Measurements from ENCODE around the gene PRPF40A.

Gene PRPF40A

DNA sequence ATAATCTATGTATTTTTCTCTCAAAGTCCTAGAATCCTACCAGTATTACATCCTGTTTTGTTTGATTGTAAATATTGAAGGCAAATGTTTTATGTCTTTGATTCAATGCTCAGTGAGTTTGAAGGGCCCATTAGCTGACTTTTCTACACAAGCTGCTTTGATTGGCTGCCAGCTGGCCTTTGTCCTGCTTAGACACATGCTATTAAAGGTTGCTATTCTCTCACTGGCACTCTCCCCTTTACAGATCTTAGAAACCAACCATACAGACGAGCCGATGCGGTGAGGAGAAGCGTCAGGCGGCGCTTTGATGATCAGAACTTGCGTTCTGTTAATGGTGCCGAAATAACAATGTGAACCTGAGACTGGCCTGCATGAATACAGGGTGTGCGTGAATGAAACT lies 69.7 kb downstream of the PRPF40A start:
- TF ChIP-seq, protein P1, sequence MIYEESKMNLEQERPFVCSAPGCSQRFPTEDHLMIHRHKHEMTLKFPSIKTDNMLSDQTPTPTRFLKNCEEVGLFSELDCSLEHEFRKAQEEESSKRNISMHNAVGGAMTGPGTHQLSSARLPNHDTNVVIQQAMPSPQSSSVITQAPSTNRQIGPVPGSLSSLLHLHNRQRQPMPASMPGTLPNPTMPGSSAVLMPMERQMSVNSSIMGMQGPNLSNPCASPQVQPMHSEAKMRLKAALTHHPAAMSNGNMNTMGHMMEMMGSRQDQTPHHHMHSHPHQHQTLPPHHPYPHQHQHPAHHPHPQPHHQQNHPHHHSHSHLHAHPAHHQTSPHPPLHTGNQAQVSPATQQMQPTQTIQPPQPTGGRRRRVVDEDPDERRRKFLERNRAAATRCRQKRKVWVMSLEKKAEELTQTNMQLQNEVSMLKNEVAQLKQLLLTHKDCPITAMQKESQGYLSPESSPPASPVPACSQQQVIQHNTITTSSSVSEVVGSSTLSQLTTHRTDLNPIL (CRISPR knock-in tag; IDR thresholded peaks at IDR 0.05; ENCODE audit: low read depth) = no peak
- TF ChIP-seq ISL1 (CRISPR knock-in tag; IDR thresholded peaks at IDR 0.05) = no peak
- TF ChIP-seq ZNF8 (CRISPR knock-in tag; IDR thresholded peaks at IDR 0.05) = no peak
- TF ChIP-seq ARNTL (CRISPR knock-in tag; IDR thresholded peaks at IDR 0.05; ENCODE audit: borderline replicate concordance, low read depth) = no peak
- ATAC-seq = peak; percentile 72

DNA sequence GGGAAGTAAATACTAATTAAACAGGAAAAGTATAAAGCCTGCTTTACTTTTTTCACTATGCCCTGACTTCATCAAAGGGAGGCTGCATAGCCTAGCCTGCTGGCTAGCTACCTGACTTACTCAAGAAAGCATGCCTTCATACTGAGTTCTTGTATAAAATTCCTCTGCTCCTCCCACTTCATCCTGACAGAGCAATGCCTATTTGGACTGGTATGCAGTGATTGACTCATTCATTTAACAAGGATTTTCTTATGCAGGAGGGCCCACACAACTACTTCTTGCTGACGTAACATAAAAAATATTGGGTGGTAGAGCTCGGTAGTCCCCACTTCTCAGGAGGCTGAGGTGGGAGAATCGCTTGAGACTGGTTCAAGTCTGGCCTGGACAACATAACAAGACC lies 70.5 kb downstream of the PRPF40A start:
- ATAC-seq = peak; percentile 87
- TF ChIP-seq, protein P1 (CRISPR knock-in tag; IDR thresholded peaks at IDR 0.05; ENCODE audit: low read depth) = no peak
- TF ChIP-seq PPARA (CRISPR knock-in tag; IDR thresholded peaks at IDR 0.05; ENCODE audit: borderline replicate concordance) (no peak), ZC3H10 (CRISPR knock-in tag; IDR thresholded peaks at IDR 0.05) (no peak), ZNF8 (CRISPR knock-in tag; IDR thresholded peaks at IDR 0.05) (no peak), BACH2 (CRISPR knock-in tag; IDR thresholded peaks at IDR 0.05; ENCODE audit: borderline replicate concordance) (no peak), SNAI2 (CRISPR knock-in tag; IDR thresholded peaks at IDR 0.05) (no peak), ZFP3 (CRISPR knock-in tag; IDR thresholded peaks at IDR 0.05) (no peak), TOX (CRISPR knock-in tag; IDR thresholded peaks at IDR 0.05; ENCODE audit: borderline replicate concordance) (no peak), ISL1 (CRISPR knock-in tag; IDR thresholded peaks at IDR 0.05) (no peak), RARB (CRISPR knock-in tag; IDR thresholded peaks at IDR 0.05) (no peak)
- TF ChIP-seq, protein P2, sequence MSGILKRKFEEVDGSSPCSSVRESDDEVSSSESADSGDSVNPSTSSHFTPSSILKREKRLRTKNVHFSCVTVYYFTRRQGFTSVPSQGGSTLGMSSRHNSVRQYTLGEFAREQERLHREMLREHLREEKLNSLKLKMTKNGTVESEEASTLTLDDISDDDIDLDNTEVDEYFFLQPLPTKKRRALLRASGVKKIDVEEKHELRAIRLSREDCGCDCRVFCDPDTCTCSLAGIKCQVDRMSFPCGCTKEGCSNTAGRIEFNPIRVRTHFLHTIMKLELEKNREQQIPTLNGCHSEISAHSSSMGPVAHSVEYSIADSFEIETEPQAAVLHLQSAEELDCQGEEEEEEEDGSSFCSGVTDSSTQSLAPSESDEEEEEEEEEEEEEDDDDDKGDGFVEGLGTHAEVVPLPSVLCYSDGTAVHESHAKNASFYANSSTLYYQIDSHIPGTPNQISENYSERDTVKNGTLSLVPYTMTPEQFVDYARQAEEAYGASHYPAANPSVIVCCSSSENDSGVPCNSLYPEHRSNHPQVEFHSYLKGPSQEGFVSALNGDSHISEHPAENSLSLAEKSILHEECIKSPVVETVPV (CRISPR knock-in tag; IDR thresholded peaks at IDR 0.05) = no peak
- TF ChIP-seq, protein P3, sequence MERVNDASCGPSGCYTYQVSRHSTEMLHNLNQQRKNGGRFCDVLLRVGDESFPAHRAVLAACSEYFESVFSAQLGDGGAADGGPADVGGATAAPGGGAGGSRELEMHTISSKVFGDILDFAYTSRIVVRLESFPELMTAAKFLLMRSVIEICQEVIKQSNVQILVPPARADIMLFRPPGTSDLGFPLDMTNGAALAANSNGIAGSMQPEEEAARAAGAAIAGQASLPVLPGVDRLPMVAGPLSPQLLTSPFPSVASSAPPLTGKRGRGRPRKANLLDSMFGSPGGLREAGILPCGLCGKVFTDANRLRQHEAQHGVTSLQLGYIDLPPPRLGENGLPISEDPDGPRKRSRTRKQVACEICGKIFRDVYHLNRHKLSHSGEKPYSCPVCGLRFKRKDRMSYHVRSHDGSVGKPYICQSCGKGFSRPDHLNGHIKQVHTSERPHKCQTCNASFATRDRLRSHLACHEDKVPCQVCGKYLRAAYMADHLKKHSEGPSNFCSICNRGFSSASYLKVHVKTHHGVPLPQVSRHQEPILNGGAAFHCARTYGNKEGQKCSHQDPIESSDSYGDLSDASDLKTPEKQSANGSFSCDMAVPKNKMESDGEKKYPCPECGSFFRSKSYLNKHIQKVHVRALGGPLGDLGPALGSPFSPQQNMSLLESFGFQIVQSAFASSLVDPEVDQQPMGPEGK (CRISPR knock-in tag; IDR thresholded peaks at IDR 0.05; ENCODE audit: borderline replicate concordance) = no peak
- TF ChIP-seq, protein P4, sequence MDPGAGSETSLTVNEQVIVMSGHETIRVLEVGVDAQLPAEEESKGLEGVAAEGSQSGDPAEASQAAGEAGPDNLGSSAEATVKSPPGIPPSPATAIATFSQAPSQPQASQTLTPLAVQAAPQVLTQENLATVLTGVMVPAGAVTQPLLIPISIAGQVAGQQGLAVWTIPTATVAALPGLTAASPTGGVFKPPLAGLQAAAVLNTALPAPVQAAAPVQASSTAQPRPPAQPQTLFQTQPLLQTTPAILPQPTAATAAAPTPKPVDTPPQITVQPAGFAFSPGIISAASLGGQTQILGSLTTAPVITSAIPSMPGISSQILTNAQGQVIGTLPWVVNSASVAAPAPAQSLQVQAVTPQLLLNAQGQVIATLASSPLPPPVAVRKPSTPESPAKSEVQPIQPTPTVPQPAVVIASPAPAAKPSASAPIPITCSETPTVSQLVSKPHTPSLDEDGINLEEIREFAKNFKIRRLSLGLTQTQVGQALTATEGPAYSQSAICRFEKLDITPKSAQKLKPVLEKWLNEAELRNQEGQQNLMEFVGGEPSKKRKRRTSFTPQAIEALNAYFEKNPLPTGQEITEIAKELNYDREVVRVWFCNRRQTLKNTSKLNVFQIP (CRISPR knock-in tag; IDR thresholded peaks at IDR 0.05; ENCODE audit: borderline replicate concordance, low read depth) = no peak
- TF ChIP-seq, protein P5, sequence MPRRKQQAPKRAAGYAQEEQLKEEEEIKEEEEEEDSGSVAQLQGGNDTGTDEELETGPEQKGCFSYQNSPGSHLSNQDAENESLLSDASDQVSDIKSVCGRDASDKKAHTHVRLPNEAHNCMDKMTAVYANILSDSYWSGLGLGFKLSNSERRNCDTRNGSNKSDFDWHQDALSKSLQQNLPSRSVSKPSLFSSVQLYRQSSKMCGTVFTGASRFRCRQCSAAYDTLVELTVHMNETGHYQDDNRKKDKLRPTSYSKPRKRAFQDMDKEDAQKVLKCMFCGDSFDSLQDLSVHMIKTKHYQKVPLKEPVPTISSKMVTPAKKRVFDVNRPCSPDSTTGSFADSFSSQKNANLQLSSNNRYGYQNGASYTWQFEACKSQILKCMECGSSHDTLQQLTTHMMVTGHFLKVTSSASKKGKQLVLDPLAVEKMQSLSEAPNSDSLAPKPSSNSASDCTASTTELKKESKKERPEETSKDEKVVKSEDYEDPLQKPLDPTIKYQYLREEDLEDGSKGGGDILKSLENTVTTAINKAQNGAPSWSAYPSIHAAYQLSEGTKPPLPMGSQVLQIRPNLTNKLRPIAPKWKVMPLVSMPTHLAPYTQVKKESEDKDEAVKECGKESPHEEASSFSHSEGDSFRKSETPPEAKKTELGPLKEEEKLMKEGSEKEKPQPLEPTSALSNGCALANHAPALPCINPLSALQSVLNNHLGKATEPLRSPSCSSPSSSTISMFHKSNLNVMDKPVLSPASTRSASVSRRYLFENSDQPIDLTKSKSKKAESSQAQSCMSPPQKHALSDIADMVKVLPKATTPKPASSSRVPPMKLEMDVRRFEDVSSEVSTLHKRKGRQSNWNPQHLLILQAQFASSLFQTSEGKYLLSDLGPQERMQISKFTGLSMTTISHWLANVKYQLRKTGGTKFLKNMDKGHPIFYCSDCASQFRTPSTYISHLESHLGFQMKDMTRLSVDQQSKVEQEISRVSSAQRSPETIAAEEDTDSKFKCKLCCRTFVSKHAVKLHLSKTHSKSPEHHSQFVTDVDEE (CRISPR knock-in tag; IDR thresholded peaks at IDR 0.05) = no peak

DNA sequence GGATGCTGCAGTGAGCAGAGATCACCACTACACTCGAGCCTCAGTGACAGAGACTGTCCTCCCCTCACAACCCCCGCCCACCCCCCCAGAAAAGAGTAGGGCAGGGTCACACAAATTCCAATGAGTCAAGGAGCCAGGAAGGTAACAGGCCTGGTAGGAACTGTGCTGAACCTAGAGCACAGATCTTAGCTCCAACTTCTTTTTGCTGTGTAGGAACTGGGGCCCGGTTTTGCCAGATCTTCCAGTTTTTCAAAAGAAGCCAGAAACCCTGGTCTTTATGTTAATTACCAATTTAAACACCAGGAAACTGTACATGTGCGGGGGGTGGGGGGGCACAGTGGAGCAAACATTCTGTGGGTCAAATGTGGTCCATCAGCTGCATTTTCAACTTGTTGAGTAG lies 71.0 kb downstream of the PRPF40A start:
- ATAC-seq = no peak
- TF ChIP-seq CSDC2 (CRISPR knock-in tag; IDR thresholded peaks at IDR 0.05) (no peak), TOX (CRISPR knock-in tag; IDR thresholded peaks at IDR 0.05; ENCODE audit: borderline replicate concordance) (no peak), TCF4 (CRISPR knock-in tag; IDR thresholded peaks at IDR 0.05; ENCODE audit: borderline replicate concordance) (no peak), ZFP3 (CRISPR knock-in tag; IDR thresholded peaks at IDR 0.05) (no peak)
- TF ChIP-seq, protein P5 (CRISPR knock-in tag; IDR thresholded peaks at IDR 0.05) = no peak
- TF ChIP-seq, protein P4 (CRISPR knock-in tag; IDR thresholded peaks at IDR 0.05; ENCODE audit: borderline replicate concordance, low read depth) = no peak
